Activated CD8-positive, alpha-beta T cell treated with anti-CD3 and anti-CD28 coated beads, Interleukin-2, amount 10 ng/mL, durations not matched to agents 7 days and 5 days (primary cell): ENCODE measurements around the gene SDK2. TPM values are rescaled to one million over a fixed set of nuclear protein-coding genes. Genes with fewer than 3 reads are reported as not detected.

Source experiments
- ATAC-seq: fragments of 150-1000 bp; cut with Tn5 transposase; one replicate; pipeline ENCODE4 v1.10.0; 2021; ENCODE audit warnings: moderate library complexity
- CTCF ChIA-PET: fragments of 350-600 bp; sonication (Branson Sonifier 250); formaldehyde crosslinking; loops from one replicate; lab custom pipeline; 2021; ENCODE audit warnings: antibody characterized with exemption; lab: Charles Lee
- POLR2A ChIA-PET: fragments of 350-600 bp; sonication (Branson Sonifier 250); formaldehyde crosslinking; loops from one replicate; lab custom pipeline; 2021; ENCODE audit warnings: antibody characterized with exemption; lab: Charles Lee
- DNase-seq: peaks from one replicate; pipeline ENCODE4 v3.0.0-alpha.2; 2020
- H3K27ac Mint-ChIP-seq: one replicate; pipeline ENCODE4 v1.8.0; 2021; ENCODE audit warnings: mild to moderate bottlenecking, mixed read lengths
- H3K27me3 Mint-ChIP-seq: one replicate; pipeline ENCODE4 v1.8.0; 2021; ENCODE audit warnings: low read depth, mixed read lengths
- H3K36me3 Mint-ChIP-seq: one replicate; pipeline ENCODE4 v1.8.0; 2021; ENCODE audit warnings: low read depth, mixed read lengths
- H3K4me1 Mint-ChIP-seq: one replicate; pipeline ENCODE4 v1.8.0; 2021; ENCODE audit warnings: low read depth, mixed read lengths
- H3K4me3 Mint-ChIP-seq: one replicate; pipeline ENCODE4 v1.8.0; 2021; ENCODE audit warnings: mild to moderate bottlenecking, mixed read lengths
- H3K9me3 Mint-ChIP-seq: one replicate; pipeline ENCODE4 v1.8.0; 2022; ENCODE audit warnings: mixed read lengths; ENCODE audit not compliant: insufficient read depth
- total RNA-seq, 2 experiments: library from RNA; stranded (reverse); gene quantifications; one replicate each; pipeline ENCODE4 v1.2.3, GENCODE V29; 2021

Gene SDK2
- total RNA-seq, 2 experiments from 2014 or later: 18.4 to 20.0 TPM

GRCh38 chr17:73429440-73430164 lies 214.6 kb downstream of the SDK2 start:
- ChIA-PET CTCF (interaction anchor here (0.6 to 5.8 kb wide), 30 partner anchors 9 to 1105 kb away, joined by 3 to 62 read pairs (median 4); partner anchors contain the start of gene SDK2), POLR2A (no interaction called here)
- H3K36me3 Mint-ChIP-seq: peaks cover 4% of the 10 kb centered on the region
- H3K27me3 Mint-ChIP-seq: no peaks in the 10 kb centered on the region
- ATAC-seq: peak; percentile 94
- no peaks in the 10 kb centered on the region for H3K9me3 Mint-ChIP-seq
- H3K4me1 Mint-ChIP-seq: peaks cover 24% of the 10 kb centered on the region
- H3K27ac Mint-ChIP-seq: peak overlapping the region; percentile 72
- DNase-seq: peak; percentile 91
- no peak overlapping the region for H3K4me3 Mint-ChIP-seq

GRCh38 chr17:73427198-73427597 lies 217.0 kb downstream of the SDK2 start:
- H3K36me3 Mint-ChIP-seq: peaks cover 4% of the 10 kb centered on the region
- H3K4me1 Mint-ChIP-seq: peaks cover 24% of the 10 kb centered on the region
- ChIA-PET CTCF (interaction anchor here (0.7 to 5.8 kb wide), 2 partner anchors 283 to 571 kb away, joined by 3 to 62 read pairs; no protein-coding TSS in a partner anchor), POLR2A (no interaction called here)
- no peaks in the 10 kb centered on the region for H3K27me3 Mint-ChIP-seq
- H3K27ac Mint-ChIP-seq: peak overlapping the region; percentile 72
- ATAC-seq: no peak
- H3K4me3 Mint-ChIP-seq: no peak overlapping the region
- H3K9me3 Mint-ChIP-seq: no peaks in the 10 kb centered on the region
- no peak for DNase-seq

GRCh38 chr17:73424571-73424970 lies 219.7 kb downstream of the SDK2 start:
- CTCF ChIA-PET: no interaction called here
- H3K36me3 Mint-ChIP-seq: no peaks in the 10 kb centered on the region
- H3K27ac Mint-ChIP-seq: no peak overlapping the region
- H3K4me3 Mint-ChIP-seq: no peak overlapping the region
- no peaks in the 10 kb centered on the region for H3K9me3 Mint-ChIP-seq
- ATAC-seq: no peak
- H3K4me1 Mint-ChIP-seq: peaks cover 6% of the 10 kb centered on the region
- H3K27me3 Mint-ChIP-seq: no peaks in the 10 kb centered on the region
- no peak for DNase-seq
- POLR2A ChIA-PET: interaction anchor here (0.7 kb wide), 1 partner anchor 394 kb away, joined by 3 read pairs; no protein-coding TSS in a partner anchor

- no peaks in the 10 kb centered on the region for H3K36me3 Mint-ChIP-seq
- no peak overlapping the region for H3K4me3 Mint-ChIP-seq
- peaks cover 2% of the 10 kb centered on the region for H3K4me1 Mint-ChIP-seq
- no peaks in the 10 kb centered on the region for H3K27me3 Mint-ChIP-seq
- DNase-seq (no peak), ATAC-seq (no peak)
- ChIA-PET CTCF (no interaction called here), POLR2A (no interaction called here)
- H3K27ac Mint-ChIP-seq: no peak overlapping the region
- H3K9me3 Mint-ChIP-seq: no peaks in the 10 kb centered on the region
Observed at GRCh38 chr17:73423806-73424205, 220.4 kb downstream of the SDK2 start.

GRCh38 chr17:73423159-73423715 lies 221.0 kb downstream of the SDK2 start:
- ChIA-PET POLR2A (no interaction called here), CTCF (no interaction called here)
- ATAC-seq: no peak
- Mint-ChIP-seq H3K27me3 (no peaks in the 10 kb centered on the region), H3K4me1 (peaks cover 2% of the 10 kb centered on the region), H3K9me3 (no peaks in the 10 kb centered on the region), H3K4me3 (no peak overlapping the region), H3K27ac (no peak overlapping the region), H3K36me3 (no peaks in the 10 kb centered on the region)
- no peak for DNase-seq

- Mint-ChIP-seq H3K4me1 (peaks cover 2% of the 10 kb centered on the region), H3K9me3 (no peaks in the 10 kb centered on the region), H3K4me3 (no peak overlapping the region), H3K27ac (no peak overlapping the region), H3K36me3 (no peaks in the 10 kb centered on the region), H3K27me3 (no peaks in the 10 kb centered on the region)
- ATAC-seq (no peak), DNase-seq (no peak)
- ChIA-PET POLR2A (no interaction called here), CTCF (interaction anchor here (1.0 kb wide), 1 partner anchor 52 kb away, joined by 3 read pairs; no protein-coding TSS in a partner anchor)
Observed at GRCh38 chr17:73422121-73422520, 222.1 kb downstream of the SDK2 start.

GRCh38 chr17:73420897-73421296 lies 223.3 kb downstream of the SDK2 start:
- POLR2A ChIA-PET: interaction anchor here (0.8 kb wide), 1 partner anchor 858 kb away, joined by 3 read pairs; no protein-coding TSS in a partner anchor
- DNase-seq (no peak), ATAC-seq (no peak)
- no peak overlapping the region for H3K27ac Mint-ChIP-seq
- CTCF ChIA-PET: interaction anchor here (1.0 to 1.1 kb wide), 2 partner anchors 9 to 51 kb away, joined by 3 to 6 read pairs; no protein-coding TSS in a partner anchor
- no peaks in the 10 kb centered on the region for H3K9me3 Mint-ChIP-seq
- no peaks in the 10 kb centered on the region for H3K36me3 Mint-ChIP-seq
- peaks cover 2% of the 10 kb centered on the region for H3K4me1 Mint-ChIP-seq
- H3K27me3 Mint-ChIP-seq: no peaks in the 10 kb centered on the region
- no peak overlapping the region for H3K4me3 Mint-ChIP-seq

- no peak overlapping the region for H3K4me3 Mint-ChIP-seq
- no peak for DNase-seq
- POLR2A ChIA-PET: no interaction called here
- H3K9me3 Mint-ChIP-seq: no peaks in the 10 kb centered on the region
- CTCF ChIA-PET: interaction anchor here (1.6 kb wide), 1 partner anchor 10 kb away, joined by 5 read pairs; no protein-coding TSS in a partner anchor
- H3K27me3 Mint-ChIP-seq: no peaks in the 10 kb centered on the region
- peaks cover 2% of the 10 kb centered on the region for H3K4me1 Mint-ChIP-seq
- peaks cover 4% of the 10 kb centered on the region for H3K36me3 Mint-ChIP-seq
- peak overlapping the region; percentile 24 for H3K27ac Mint-ChIP-seq
- ATAC-seq: no peak
Observed at GRCh38 chr17:73419881-73420280, 224.4 kb downstream of the SDK2 start.

GRCh38 chr17:73419051-73419450 lies 225.2 kb downstream of the SDK2 start:
- no peak overlapping the region for H3K4me3 Mint-ChIP-seq
- H3K27ac Mint-ChIP-seq: no peak overlapping the region
- ChIA-PET CTCF (interaction anchor here (1.6 kb wide), 1 partner anchor 9 kb away, joined by 5 read pairs; no protein-coding TSS in a partner anchor), POLR2A (no interaction called here)
- no peaks in the 10 kb centered on the region for H3K9me3 Mint-ChIP-seq
- DNase-seq (no peak), ATAC-seq (no peak)
- H3K4me1 Mint-ChIP-seq: peaks cover 2% of the 10 kb centered on the region
- H3K36me3 Mint-ChIP-seq: peaks cover 4% of the 10 kb centered on the region
- H3K27me3 Mint-ChIP-seq: no peaks in the 10 kb centered on the region

GRCh38 chr17:73415782-73416181 lies 228.5 kb downstream of the SDK2 start:
- H3K4me1 Mint-ChIP-seq: peaks cover 2% of the 10 kb centered on the region
- ATAC-seq (no peak), DNase-seq (no peak)
- CTCF ChIA-PET: no interaction called here
- H3K27ac Mint-ChIP-seq: no peak overlapping the region
- H3K9me3 Mint-ChIP-seq: no peaks in the 10 kb centered on the region
- peaks cover 4% of the 10 kb centered on the region for H3K36me3 Mint-ChIP-seq
- H3K27me3 Mint-ChIP-seq: no peaks in the 10 kb centered on the region
- no peak overlapping the region for H3K4me3 Mint-ChIP-seq
- POLR2A ChIA-PET: no interaction called here

GRCh38 chr17:73414171-73414955 lies 229.9 kb downstream of the SDK2 start:
- Mint-ChIP-seq H3K27me3 (no peaks in the 10 kb centered on the region), H3K36me3 (peaks cover 4% of the 10 kb centered on the region), H3K27ac (no peak overlapping the region), H3K4me3 (no peak overlapping the region), H3K9me3 (no peaks in the 10 kb centered on the region), H3K4me1 (no peaks in the 10 kb centered on the region)
- POLR2A ChIA-PET: no interaction called here
- no peak for ATAC-seq
- DNase-seq: no peak
- CTCF ChIA-PET: no interaction called here
